ENCODE measurements around the gene S100A6. TPM values are rescaled to one million over a fixed set of nuclear protein-coding genes. Genes with fewer than 3 reads are reported as not detected.
"Not testable (repeated sequence)": the region's sequence is repeated elsewhere in the genome, so short reads cannot be mapped to it uniquely, and the experiment has no call there.

Gene S100A6
- total RNA-seq, 1 donor from 2014 or later, result 1,046 TPM

GRCh38 chr1:153563483-153563901 is 27.7 kb upstream of the S100A6 start:
- Histone ChIP-seq H3K27ac (no peak overlapping the region), H3K9me3 (no peaks in the 10 kb centered on the region), H3K36me3 (no peaks in the 10 kb centered on the region), H3K4me1 (peaks cover 35% of the 10 kb centered on the region), H3K4me3 (no peak overlapping the region), H3K27me3 (no peaks in the 10 kb centered on the region)
- intact Hi-C loops (cut with DNase I), result no loop called here
- TF ChIP-seq CTCF (IDR thresholded peaks at IDR 0.05), result no peak
- no peak for ATAC-seq
- peak; percentile 40 for DNase-seq

- ATAC-seq; H3K27me3 ChIP-seq; H3K4me3 ChIP-seq; H3K27ac ChIP-seq; intact Hi-C loops (cut with DNase I); H3K36me3 ChIP-seq; H3K9me3 ChIP-seq: not testable (repeated sequence)
- DNase-seq, result peak; percentile 28
- peaks cover 21% of the 10 kb centered on the region for H3K4me1 ChIP-seq
Observed at GRCh38 chr1:153562021-153562420, 26.2 kb upstream of the S100A6 start.

GRCh38 chr1:153561466-153561985 is 25.7 kb upstream of the S100A6 start:
- intact Hi-C loops (cut with DNase I), result no loop called here
- no peak overlapping the region for H3K4me3 ChIP-seq
- no peaks in the 10 kb centered on the region for H3K27me3 ChIP-seq
- H3K4me1 ChIP-seq, result peaks cover 16% of the 10 kb centered on the region
- no peaks in the 10 kb centered on the region for H3K9me3 ChIP-seq
- no peak overlapping the region for H3K27ac ChIP-seq
- TF ChIP-seq CTCF (IDR thresholded peaks at IDR 0.05), result no peak
- DNase-seq (peak; percentile 48), ATAC-seq (no peak)
- H3K36me3 ChIP-seq, result no peaks in the 10 kb centered on the region

- peak; percentile 42 for DNase-seq
- Histone ChIP-seq H3K36me3 (no peaks in the 10 kb centered on the region), H3K4me3 (no peak overlapping the region), H3K27ac (no peak overlapping the region), H3K9me3 (no peaks in the 10 kb centered on the region), H3K27me3 (no peaks in the 10 kb centered on the region), H3K4me1 (peaks cover 11% of the 10 kb centered on the region)
- intact Hi-C loops (cut with DNase I), result no loop called here
- no peak for TF ChIP-seq CTCF (IDR thresholded peaks at IDR 0.05)
- ATAC-seq, result no peak
Observed at GRCh38 chr1:153560771-153561465, 25.1 kb upstream of the S100A6 start.

- ATAC-seq, result no peak
- no peaks in the 10 kb centered on the region for H3K36me3 ChIP-seq
- DNase-seq, result no peak
- H3K27ac ChIP-seq, result no peak overlapping the region
- TF ChIP-seq CTCF (IDR thresholded peaks at IDR 0.05), result no peak
- no peak overlapping the region for H3K4me3 ChIP-seq
- no peaks in the 10 kb centered on the region for H3K9me3 ChIP-seq
- H3K4me1 ChIP-seq, result peaks cover 4% of the 10 kb centered on the region
- intact Hi-C loops (cut with DNase I), result no loop called here
- H3K27me3 ChIP-seq, result no peaks in the 10 kb centered on the region
Observed at GRCh38 chr1:153560241-153560640, 24.4 kb upstream of the S100A6 start.

GRCh38 chr1:153557877-153558276 is 22.1 kb upstream of the S100A6 start:
- no peak for TF ChIP-seq CTCF (IDR thresholded peaks at IDR 0.05)

More at GRCh38 chr1:153557877-153558276, 22.1 kb upstream of the S100A6 start:
- H3K9me3 ChIP-seq, result no peaks in the 10 kb centered on the region
- no peak overlapping the region for H3K4me3 ChIP-seq
- H3K27ac ChIP-seq, result no peak overlapping the region
- H3K36me3 ChIP-seq, result no peaks in the 10 kb centered on the region
- DNase-seq (no peak), ATAC-seq (no peak)
- intact Hi-C loops (cut with DNase I), result no loop called here
- H3K27me3 ChIP-seq, result no peaks in the 10 kb centered on the region
- peaks cover 17% of the 10 kb centered on the region for H3K4me1 ChIP-seq
